Small intestine (tissue), 7 donors: ENCODE measurements around the gene TTC29. TPM values are rescaled to one million over a fixed set of nuclear protein-coding genes. Genes with fewer than 3 reads are reported as not detected.

ENCODE experiments used
- DNase-seq, 2 donors: peaks; one replicate each; pipeline versions ENCODE4 v3.0.0 to v3.0.0-alpha.2; 2013
- FAIRE-seq: peaks from 2 replicates; lab custom pipeline; 2012; peaks lifted over from hg19 to GRCh38; lab: Jason Lieb, UNC
- H3K27ac ChIP-seq, 3 donors: one replicate each; pipeline ENCODE4 v1.5.1; 2013; ENCODE audit warnings: low read length in 2 of 3, mild to moderate bottlenecking in 2 of 3, control low read depth in 1 of 3, inconsistent platforms in 1 of 3, low read depth in 1 of 3, moderate library complexity in 1 of 3
- H3K27me3 ChIP-seq, 3 donors: one replicate each; pipeline ENCODE4 v1.6.1; 2013; ENCODE audit warnings: low read length in 3 of 3, inconsistent platforms in 1 of 3; ENCODE audit not compliant: control insufficient read depth in 3 of 3, insufficient read depth in 3 of 3
- H3K36me3 ChIP-seq, 3 donors: one replicate each; pipeline ENCODE4 v1.6.1; 2013; ENCODE audit warnings: low read length in 3 of 3, inconsistent platforms in 1 of 3, low read depth in 1 of 3, mild to moderate bottlenecking in 1 of 3, moderate library complexity in 1 of 3; ENCODE audit not compliant: control insufficient read depth in 3 of 3, insufficient read depth in 2 of 3
- H3K4me1 ChIP-seq, 3 donors: one replicate each; pipeline ENCODE4 v1.6.1; 2013; ENCODE audit warnings: low read length in 2 of 3, inconsistent platforms in 1 of 3, low read depth in 1 of 3, mild to moderate bottlenecking in 1 of 3, moderate library complexity in 1 of 3; ENCODE audit not compliant: control insufficient read depth in 3 of 3, insufficient read depth in 2 of 3
- H3K4me3 ChIP-seq, 3 donors: one replicate each; pipeline ENCODE4 v1.5.1; 2013; ENCODE audit warnings: low read length in 3 of 3, control low read depth in 1 of 3, inconsistent platforms in 1 of 3, low read depth in 1 of 3, mild to moderate bottlenecking in 1 of 3, moderate library complexity in 1 of 3
- H3K9me3 ChIP-seq, 2 donors: one replicate each; pipeline ENCODE4 v1.6.1; 2013; ENCODE audit warnings: low read depth in 1 of 2, low read length in 1 of 2; ENCODE audit not compliant: control insufficient read depth in 2 of 2, insufficient read depth in 1 of 2
- WGBS, 3 donors: extraction: QIAGEN DNeasy Blood & Tissue Kit; methylation state at CpG; one replicate each; pipeline ENCODE4 v1.1.7; 2013; 5-methylcytosine and 5-hydroxymethylcytosine counted together
- polyA plus RNA-seq, 4 donors: library from polyadenylated mRNA; stranded (reverse) in 3 of 4; unstranded in 1 of 4; fragments of 200-250 nt in 3 of 4; fragments of 120-200 nt in 1 of 4; gene quantifications; one replicate each; pipeline versions ENCODE4 v1.2.1 to v1.2.3, GENCODE V29; 2013
- donor health status: healthy with polysubstance abuse.
- donor health status: control.
- donor health status: control.
- donor health status: Bipolar disorder and iron deficiency.
- donor health status: healthy.

The TTC29 gene
- polyA plus RNA-seq, 4 donors, result 0.16 TPM; not detected in 3

GRCh38 chr4:146960634-146961033, 15.0 kb upstream of the TTC29 start:
- H3K4me3 ChIP-seq, result no peak overlapping the region
- H3K36me3 ChIP-seq, result no peaks in the 10 kb centered on the region
- DNase-seq (no peak), FAIRE-seq (no peak)
- peaks cover 0 to 2% (median 0%) of the 10 kb centered on the region in 3 donors for H3K27me3 ChIP-seq
- WGBS, 3 donors, result 59 to 67% (median 66%) methylated on average over 2 of the region's 2 CpGs
- no peaks in the 10 kb centered on the region for H3K4me1 ChIP-seq
- H3K27ac ChIP-seq, result no peak overlapping the region
- H3K9me3 ChIP-seq, result no peaks in the 10 kb centered on the region

GRCh38 chr4:146959692-146960091, 14.0 kb upstream of the TTC29 start:
- H3K36me3 ChIP-seq, result no peaks in the 10 kb centered on the region
- no peaks in the 10 kb centered on the region for H3K4me1 ChIP-seq
- DNase-seq (no peak), FAIRE-seq (no peak)
- H3K4me3 ChIP-seq, result no peak overlapping the region
- H3K27ac ChIP-seq, result no peak overlapping the region
- WGBS, 3 donors, result 74 to 89% (median 86%) methylated on average over 1 of the region's 1 CpG
- H3K9me3 ChIP-seq, result no peaks in the 10 kb centered on the region
- peaks cover 0 to 2% (median 0%) of the 10 kb centered on the region in 3 donors for H3K27me3 ChIP-seq

GRCh38 chr4:146957237-146957636, 11.6 kb upstream of the TTC29 start:
- no peaks in the 10 kb centered on the region for H3K36me3 ChIP-seq
- H3K4me3 ChIP-seq, result no peak overlapping the region
- H3K4me1 ChIP-seq, result no peaks in the 10 kb centered on the region
- no peaks in the 10 kb centered on the region for H3K9me3 ChIP-seq
- FAIRE-seq, result no peak
- peaks cover 0 to 2% (median 0%) of the 10 kb centered on the region in 3 donors for H3K27me3 ChIP-seq
- no peak for DNase-seq
- WGBS, 3 donors, result 53 to 80% (median 78%) methylated on average over 4 of the region's 4 CpGs
- no peak overlapping the region for H3K27ac ChIP-seq

GRCh38 chr4:146952896-146953295, 7.2 kb upstream of the TTC29 start:
- Histone ChIP-seq H3K9me3 (no peaks in the 10 kb centered on the region), H3K4me3 (no peak overlapping the region), H3K27ac (no peak overlapping the region), H3K36me3 (no peaks in the 10 kb centered on the region), H3K4me1 (no peaks in the 10 kb centered on the region), H3K27me3 (peaks cover 0 to 3% (median 0%) of the 10 kb centered on the region in 3 donors)
- 36 to 67% (median 66%) methylated on average over 2 of the region's 2 CpGs for WGBS, 3 donors
- DNase-seq, result no peak
- FAIRE-seq, result no peak

- H3K4me3 ChIP-seq, result no peak overlapping the region
- no peaks in the 10 kb centered on the region for H3K36me3 ChIP-seq
- FAIRE-seq (no peak), DNase-seq (no peak)
- peaks cover 0 to 20% (median 0%) of the 10 kb centered on the region in 3 donors for H3K27me3 ChIP-seq
- peaks cover 0 to 5% (median 2%) of the 10 kb centered on the region in 3 donors for H3K4me1 ChIP-seq
- no peak overlapping the region for H3K27ac ChIP-seq
- no peaks in the 10 kb centered on the region for H3K9me3 ChIP-seq
These were observed 3.9 kb upstream of the TTC29 start for GRCh38 chr4:146949559-146949958.

DNA sequence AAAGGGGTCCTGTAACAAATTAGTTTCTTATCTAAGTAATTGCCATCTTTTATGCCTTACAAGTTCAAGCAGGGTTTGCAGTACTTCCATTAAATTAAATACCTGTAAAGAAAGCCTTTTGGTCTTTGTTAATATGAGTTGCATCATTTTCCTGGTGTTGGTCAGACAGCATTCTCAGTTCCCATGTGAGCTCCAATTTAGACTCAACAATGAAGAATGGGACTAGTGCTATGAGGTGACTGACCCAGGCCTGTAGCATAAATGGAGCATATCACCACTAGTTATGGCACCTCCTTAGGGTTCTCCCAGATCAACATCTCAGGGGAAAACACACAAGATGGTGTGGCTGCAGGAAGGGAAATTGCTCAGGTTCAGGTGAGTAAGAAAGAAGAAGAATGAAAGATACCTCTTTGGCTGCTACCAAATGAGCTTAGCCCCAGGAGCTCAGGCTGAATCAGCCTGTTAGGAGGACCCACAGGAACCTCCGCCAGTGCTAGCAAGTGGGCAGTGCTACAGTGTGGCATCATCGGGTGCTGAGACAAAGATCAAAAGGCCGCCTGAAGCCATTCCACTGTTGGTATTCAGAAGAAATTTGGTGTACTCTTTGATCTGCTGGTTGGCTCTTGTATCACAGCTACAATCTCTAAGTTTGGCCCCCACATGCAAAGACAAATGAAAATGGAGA, 1.8 kb downstream of the TTC29 start:
- Histone ChIP-seq H3K27ac (no peak overlapping the region), H3K27me3 (peaks cover 0 to 31% (median 0%) of the 10 kb centered on the region in 3 donors), H3K9me3 (no peaks in the 10 kb centered on the region), H3K4me3 (no peak overlapping the region), H3K36me3 (no peaks in the 10 kb centered on the region), H3K4me1 (peaks cover 0 to 5% (median 2%) of the 10 kb centered on the region in 3 donors)
- WGBS, 3 donors, result 66 to 80% (median 79%) methylated on average over 3 of the region's 3 CpGs
- DNase-seq, result no peak
- FAIRE-seq, result no peak

DNA sequence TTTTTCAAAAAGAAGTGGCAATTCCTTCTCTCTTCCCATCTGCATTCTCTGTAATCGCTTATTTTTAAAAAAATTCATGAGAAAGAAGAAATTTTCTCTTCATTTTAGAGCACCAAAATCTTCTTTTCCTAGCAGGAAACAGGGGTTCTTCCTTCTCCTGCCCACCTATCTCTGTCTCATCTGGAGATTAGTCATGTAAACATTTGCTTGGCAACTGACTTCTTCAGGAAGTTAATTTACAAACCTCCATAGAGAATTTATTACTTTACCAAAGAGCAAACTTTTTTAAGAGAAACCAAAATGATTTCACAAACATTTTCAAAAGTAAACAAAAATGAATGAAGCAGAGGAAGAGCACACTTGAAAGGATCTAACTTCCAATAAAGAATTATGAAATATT, 13.5 kb downstream of the TTC29 start:
- DNase-seq, result no peak
- FAIRE-seq, result no peak
- 64 to 83% (median 69%) methylated on average over 1 of the region's 1 CpG for WGBS, 3 donors
- no peaks in the 10 kb centered on the region for H3K27me3 ChIP-seq
- H3K4me1 ChIP-seq, result no peaks in the 10 kb centered on the region
- H3K27ac ChIP-seq, result no peak overlapping the region
- no peak overlapping the region for H3K4me3 ChIP-seq
- no peaks in the 10 kb centered on the region for H3K36me3 ChIP-seq
- no peaks in the 10 kb centered on the region for H3K9me3 ChIP-seq

DNA sequence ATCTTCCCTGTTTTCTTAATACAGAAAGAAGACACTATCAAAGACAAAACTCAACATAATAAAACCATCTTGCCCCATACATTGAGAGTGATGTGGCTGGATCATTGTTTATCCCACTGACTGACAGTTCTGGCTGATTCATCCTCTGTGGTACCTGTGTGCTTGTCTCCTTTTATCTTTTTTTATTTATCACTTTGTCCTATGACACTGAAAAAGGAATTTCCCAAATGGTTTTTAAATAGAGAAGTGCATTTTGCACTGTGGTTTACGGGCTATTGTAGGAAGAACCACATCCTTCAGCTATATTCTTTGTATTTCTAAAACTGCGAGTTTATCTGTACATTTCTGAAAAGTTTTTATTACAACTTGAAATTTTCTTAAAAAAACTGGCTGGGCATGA, 15.0 kb downstream of the TTC29 start:
- 66 to 83% (median 67%) methylated on average over 2 of the region's 2 CpGs for WGBS, 3 donors
- no peak overlapping the region for H3K27ac ChIP-seq
- no peak for FAIRE-seq
- H3K4me3 ChIP-seq, result no peak overlapping the region
- no peaks in the 10 kb centered on the region for H3K9me3 ChIP-seq
- H3K4me1 ChIP-seq, result no peaks in the 10 kb centered on the region
- no peak for DNase-seq
- no peaks in the 10 kb centered on the region for H3K36me3 ChIP-seq
- H3K27me3 ChIP-seq, result no peaks in the 10 kb centered on the region

DNA sequence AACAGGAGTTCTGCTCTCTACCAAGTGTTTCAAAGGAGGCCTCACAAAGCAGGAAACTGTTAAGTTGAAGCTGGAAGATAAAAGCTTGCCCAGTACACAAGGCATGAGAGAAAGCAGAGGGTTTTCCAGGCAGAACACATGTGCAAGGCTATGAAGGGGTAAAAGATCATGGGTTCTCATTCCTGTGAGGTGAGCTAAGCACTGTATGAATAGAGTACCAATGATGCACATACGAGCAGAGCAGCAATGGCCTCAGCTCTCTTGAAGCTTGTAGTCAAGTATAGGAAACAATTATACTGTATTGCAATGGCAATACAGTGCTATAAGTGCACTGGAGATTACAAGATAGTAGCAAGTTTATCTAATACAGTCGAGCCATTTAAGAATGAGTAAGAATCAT, 18.0 kb downstream of the TTC29 start:
- Histone ChIP-seq H3K9me3 (no peaks in the 10 kb centered on the region), H3K4me1 (no peaks in the 10 kb centered on the region), H3K36me3 (no peaks in the 10 kb centered on the region), H3K4me3 (no peak overlapping the region), H3K27me3 (no peaks in the 10 kb centered on the region), H3K27ac (no peak overlapping the region)
- 29 to 61% (median 55%) methylated on average over 2 of the region's 2 CpGs for WGBS, 3 donors
- no peak for FAIRE-seq
- DNase-seq, result no peak
